Activated naive CD4-positive, alpha-beta T cell treated with anti-CD3 and anti-CD28 coated beads, Interleukin-2, amount 50 U/mL, for 24 hours (primary cell): ENCODE measurements around the gene NPPA.
"Not testable (repeated sequence)": the region's sequence is repeated elsewhere in the genome, so short reads cannot be mapped to it uniquely, and the experiment has no call there.

Experiments used
- H3K27ac Mint-ChIP-seq: one replicate; pipeline ENCODE4 v1.8.0; 2021; ENCODE audit warnings: mild to moderate bottlenecking, mixed read lengths
- H3K27me3 Mint-ChIP-seq: one replicate; pipeline ENCODE4 v1.8.0; 2021; ENCODE audit warnings: mixed read lengths
- H3K36me3 Mint-ChIP-seq: one replicate; pipeline ENCODE4 v1.8.0; 2021; ENCODE audit warnings: mixed read lengths
- H3K4me1 Mint-ChIP-seq: one replicate; pipeline ENCODE4 v1.8.0; 2021; ENCODE audit warnings: mixed read lengths
- H3K4me3 Mint-ChIP-seq: one replicate; pipeline ENCODE4 v1.8.0; 2021; ENCODE audit warnings: mild to moderate bottlenecking, mixed read lengths
- H3K9me3 Mint-ChIP-seq: one replicate; pipeline ENCODE4 v1.8.0; 2021; ENCODE audit warnings: mixed read lengths

Gene NPPA

GRCh38 chr1:11847667-11848372, at the start of gene NPPA:
NPPA (minus strand) TSS chr1:11847783; CDS start chr1:11847684, 99 bp downstream.
- H3K9me3 Mint-ChIP-seq, result no peaks in the 10 kb centered on the region
- H3K4me1 Mint-ChIP-seq, result no peaks in the 10 kb centered on the region
- peak within 1 kb of the TSS; percentile 51 for H3K27ac Mint-ChIP-seq
- H3K4me3 Mint-ChIP-seq, result no peak within 1 kb of the TSS
- H3K36me3 Mint-ChIP-seq, result peaks cover 15% of the 10 kb centered on the region
- H3K27me3 Mint-ChIP-seq, result peaks cover 3% of the 10 kb centered on the region

GRCh38 chr1:11894501-11894900, 46.9 kb upstream of the NPPA start:
- not testable (repeated sequence) for H3K4me1 Mint-ChIP-seq, H3K27ac Mint-ChIP-seq, H3K4me3 Mint-ChIP-seq, H3K36me3 Mint-ChIP-seq, H3K9me3 Mint-ChIP-seq
- peaks cover 25% of the 10 kb centered on the region for H3K27me3 Mint-ChIP-seq

GRCh38 chr1:11893907-11894251, 46.3 kb upstream of the NPPA start:
- no peaks in the 10 kb centered on the region for H3K36me3 Mint-ChIP-seq
- no peaks in the 10 kb centered on the region for H3K9me3 Mint-ChIP-seq
- H3K27me3 Mint-ChIP-seq, result peaks cover 21% of the 10 kb centered on the region
- no peaks in the 10 kb centered on the region for H3K4me1 Mint-ChIP-seq
- H3K4me3 Mint-ChIP-seq, result no peak overlapping the region
- H3K27ac Mint-ChIP-seq, result no peak overlapping the region

- no peak overlapping the region for H3K4me3 Mint-ChIP-seq
- H3K4me1 Mint-ChIP-seq, result no peaks in the 10 kb centered on the region
- H3K27me3 Mint-ChIP-seq, result peaks cover 10% of the 10 kb centered on the region
- H3K9me3 Mint-ChIP-seq, result no peaks in the 10 kb centered on the region
- no peaks in the 10 kb centered on the region for H3K36me3 Mint-ChIP-seq
- no peak overlapping the region for H3K27ac Mint-ChIP-seq
Measured at GRCh38 chr1:11891433-11892186, 44.0 kb upstream of the NPPA start.

- no peaks in the 10 kb centered on the region for H3K4me1 Mint-ChIP-seq
- H3K9me3 Mint-ChIP-seq, result no peaks in the 10 kb centered on the region
- H3K4me3 Mint-ChIP-seq, result no peak overlapping the region
- H3K36me3 Mint-ChIP-seq, result no peaks in the 10 kb centered on the region
- H3K27me3 Mint-ChIP-seq, result peaks cover 5% of the 10 kb centered on the region
- no peak overlapping the region for H3K27ac Mint-ChIP-seq
Measured at GRCh38 chr1:11888877-11889208, 41.3 kb upstream of the NPPA start.

GRCh38 chr1:11888206-11888876, 40.8 kb upstream of the NPPA start:
- no peaks in the 10 kb centered on the region for H3K4me1 Mint-ChIP-seq
- no peaks in the 10 kb centered on the region for H3K36me3 Mint-ChIP-seq
- peaks cover 4% of the 10 kb centered on the region for H3K27me3 Mint-ChIP-seq
- no peaks in the 10 kb centered on the region for H3K9me3 Mint-ChIP-seq
- H3K4me3 Mint-ChIP-seq, result no peak overlapping the region
- H3K27ac Mint-ChIP-seq, result no peak overlapping the region

- Mint-ChIP-seq H3K36me3 (no peaks in the 10 kb centered on the region), H3K27ac (no peak overlapping the region), H3K4me1 (no peaks in the 10 kb centered on the region), H3K9me3 (no peaks in the 10 kb centered on the region), H3K4me3 (no peak overlapping the region), H3K27me3 (peaks cover 4% of the 10 kb centered on the region)
Measured at GRCh38 chr1:11887666-11888007, 40.1 kb upstream of the NPPA start.

- Mint-ChIP-seq H3K9me3 (no peaks in the 10 kb centered on the region), H3K27ac (no peak overlapping the region), H3K4me1 (no peaks in the 10 kb centered on the region)
Measured at GRCh38 chr1:11886986-11887665, 39.5 kb upstream of the NPPA start.

GRCh38 chr1:11885916-11886315, 38.3 kb upstream of the NPPA start:
- Mint-ChIP-seq H3K4me3 (no peak overlapping the region), H3K36me3 (no peaks in the 10 kb centered on the region), H3K27me3 (peaks cover 3% of the 10 kb centered on the region), H3K4me1 (no peaks in the 10 kb centered on the region), H3K27ac (no peak overlapping the region), H3K9me3 (no peaks in the 10 kb centered on the region)

More at GRCh38 chr1:11886986-11887665, 39.5 kb upstream of the NPPA start:
- H3K36me3 Mint-ChIP-seq, result no peaks in the 10 kb centered on the region
- H3K27me3 Mint-ChIP-seq, result no peaks in the 10 kb centered on the region
- H3K4me3 Mint-ChIP-seq, result no peak overlapping the region

- no peak overlapping the region for H3K4me3 Mint-ChIP-seq
- no peaks in the 10 kb centered on the region for H3K9me3 Mint-ChIP-seq
- H3K27me3 Mint-ChIP-seq, result peaks cover 3% of the 10 kb centered on the region
- H3K36me3 Mint-ChIP-seq, result no peaks in the 10 kb centered on the region
- H3K4me1 Mint-ChIP-seq, result no peaks in the 10 kb centered on the region
- H3K27ac Mint-ChIP-seq, result no peak overlapping the region
Measured at GRCh38 chr1:11882814-11883538, 35.4 kb upstream of the NPPA start.

- Mint-ChIP-seq H3K4me3 (no peak overlapping the region), H3K27me3 (peaks cover 6% of the 10 kb centered on the region), H3K9me3 (no peaks in the 10 kb centered on the region), H3K27ac (peak overlapping the region; percentile 59), H3K36me3 (no peaks in the 10 kb centered on the region), H3K4me1 (no peaks in the 10 kb centered on the region)
Measured at GRCh38 chr1:11881749-11882441, 34.3 kb upstream of the NPPA start.

GRCh38 chr1:11880911-11881748, 33.5 kb upstream of the NPPA start:
- Mint-ChIP-seq H3K4me1 (no peaks in the 10 kb centered on the region), H3K36me3 (no peaks in the 10 kb centered on the region)

GRCh38 chr1:11880181-11880575, 32.6 kb upstream of the NPPA start:
- peaks cover 9% of the 10 kb centered on the region for H3K27me3 Mint-ChIP-seq
- no peaks in the 10 kb centered on the region for H3K4me1 Mint-ChIP-seq
- H3K9me3 Mint-ChIP-seq, result no peaks in the 10 kb centered on the region
- no peak overlapping the region for H3K27ac Mint-ChIP-seq
- H3K36me3 Mint-ChIP-seq, result no peaks in the 10 kb centered on the region
- no peak overlapping the region for H3K4me3 Mint-ChIP-seq

More at GRCh38 chr1:11880911-11881748, 33.5 kb upstream of the NPPA start:
- Mint-ChIP-seq H3K9me3 (no peaks in the 10 kb centered on the region), H3K4me3 (no peak overlapping the region), H3K27ac (no peak overlapping the region), H3K27me3 (peaks cover 9% of the 10 kb centered on the region)
